PC-9 (cell line): Measurements from ENCODE around the gene PTPRT.

Experiments
- EZH2 ChIP-seq: fragments of 200-600 bp; sonication (generic); IDR thresholded peaks from 2 replicates; pipeline ENCODE4 v1.8.0; 2017; ENCODE audit warnings: antibody characterized with exemption, low read depth
- TF ChIP-seq, protein P1 (sequence below): fragments of 200-600 bp; sonication (generic); conservative IDR thresholded peaks from 2 replicates; pipeline ENCODE4 v1.6.1; 2017; ENCODE audit warnings: mixed run types, antibody characterized with exemption, mild to moderate bottlenecking, moderate library complexity

DNA sequence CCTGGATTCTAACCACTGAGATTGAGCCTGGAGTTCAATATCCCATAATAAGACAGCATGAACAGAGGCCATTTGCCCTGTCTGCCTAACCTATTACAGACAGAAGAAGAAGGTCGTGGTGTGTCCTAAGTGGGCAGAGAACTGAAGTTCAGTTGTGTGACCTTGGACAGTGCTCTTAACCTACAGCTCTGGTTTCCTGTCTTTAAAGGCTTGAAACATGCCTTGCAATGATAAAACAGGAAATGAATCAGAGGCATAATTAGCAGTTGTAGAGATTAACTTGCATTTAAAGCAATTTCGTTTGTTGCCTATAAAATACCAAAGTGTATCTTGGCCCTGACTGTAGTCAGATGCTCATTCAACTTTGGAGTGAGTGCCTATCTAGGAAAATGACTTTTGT, 1064.3 kb downstream of the PTPRT start:
- TF ChIP-seq, protein P1, sequence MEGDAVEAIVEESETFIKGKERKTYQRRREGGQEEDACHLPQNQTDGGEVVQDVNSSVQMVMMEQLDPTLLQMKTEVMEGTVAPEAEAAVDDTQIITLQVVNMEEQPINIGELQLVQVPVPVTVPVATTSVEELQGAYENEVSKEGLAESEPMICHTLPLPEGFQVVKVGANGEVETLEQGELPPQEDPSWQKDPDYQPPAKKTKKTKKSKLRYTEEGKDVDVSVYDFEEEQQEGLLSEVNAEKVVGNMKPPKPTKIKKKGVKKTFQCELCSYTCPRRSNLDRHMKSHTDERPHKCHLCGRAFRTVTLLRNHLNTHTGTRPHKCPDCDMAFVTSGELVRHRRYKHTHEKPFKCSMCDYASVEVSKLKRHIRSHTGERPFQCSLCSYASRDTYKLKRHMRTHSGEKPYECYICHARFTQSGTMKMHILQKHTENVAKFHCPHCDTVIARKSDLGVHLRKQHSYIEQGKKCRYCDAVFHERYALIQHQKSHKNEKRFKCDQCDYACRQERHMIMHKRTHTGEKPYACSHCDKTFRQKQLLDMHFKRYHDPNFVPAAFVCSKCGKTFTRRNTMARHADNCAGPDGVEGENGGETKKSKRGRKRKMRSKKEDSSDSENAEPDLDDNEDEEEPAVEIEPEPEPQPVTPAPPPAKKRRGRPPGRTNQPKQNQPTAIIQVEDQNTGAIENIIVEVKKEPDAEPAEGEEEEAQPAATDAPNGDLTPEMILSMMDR: no peak
- TF ChIP-seq EZH2: no peak
